ENCODE data around the gene SLC24A4. TPM values are rescaled to one million over a fixed set of nuclear protein-coding genes. Genes with fewer than 3 reads are reported as not detected.

SLC24A4 gene
- total RNA-seq, 2 donors from 2014 or later = not detected

GRCh38 chr14:92356677-92357076, 33.7 kb downstream of the SLC24A4 start:
- no peaks in the 10 kb centered on the region for H3K36me3 Mint-ChIP-seq (ENCODE audit: insufficient read depth in 2 of 2)

DNA sequence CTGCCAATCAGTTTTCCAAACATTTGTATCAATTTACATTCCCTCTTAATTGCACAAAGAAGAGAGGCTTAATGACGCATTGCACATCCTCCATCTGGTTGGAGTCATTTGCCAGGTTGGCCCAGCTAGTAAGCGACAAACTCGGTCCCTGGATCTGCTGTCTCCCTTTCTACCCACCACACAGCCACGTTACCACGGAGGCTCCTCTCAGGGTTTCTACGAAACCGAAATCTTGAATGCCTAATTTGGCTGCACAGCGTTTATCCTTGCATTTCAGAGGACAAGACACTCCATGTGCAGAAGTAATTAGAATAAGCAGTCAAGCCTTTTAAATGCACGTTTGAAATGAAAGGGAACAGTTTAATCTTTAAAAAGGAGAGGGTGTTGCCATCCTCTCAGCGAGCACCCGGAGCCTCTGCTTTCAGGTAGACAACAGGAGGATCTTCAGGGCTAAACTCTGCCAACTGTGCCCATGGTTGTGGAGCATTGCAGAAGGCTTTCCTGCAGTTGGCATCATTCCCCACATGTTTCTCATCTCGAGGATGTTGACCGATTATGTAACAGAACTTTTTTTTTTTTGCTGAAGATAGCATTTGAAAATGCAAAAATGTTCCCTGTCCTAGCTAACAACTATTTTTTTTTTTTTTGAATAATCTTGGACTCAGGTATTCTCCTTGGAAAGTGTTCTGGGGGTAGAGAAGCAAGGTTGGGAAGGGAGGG, 37.8 kb downstream of the SLC24A4 start:
- Mint-ChIP-seq H3K36me3 (ENCODE audit: insufficient read depth in 2 of 2) (no peaks in the 10 kb centered on the region), H3K4me3 (no peak overlapping the region), H3K4me1 (ENCODE audit: low read depth) (no peaks in the 10 kb centered on the region), H3K27ac (no peak overlapping the region), H3K27me3 (ENCODE audit: low read depth) (no peaks in the 10 kb centered on the region), H3K9me3 (no peaks in the 10 kb centered on the region)
- ATAC-seq (replicated peaks in 1 of 2) (no peak), DNase-seq (no peak)

More at GRCh38 chr14:92356677-92357076, 33.7 kb downstream of the SLC24A4 start:
- Mint-ChIP-seq H3K27ac (no peak overlapping the region), H3K9me3 (no peaks in the 10 kb centered on the region), H3K4me3 (no peak overlapping the region), H3K4me1 (ENCODE audit: low read depth) (peaks cover 16% of the 10 kb centered on the region), H3K27me3 (ENCODE audit: low read depth) (peaks cover 9% of the 10 kb centered on the region)
- DNase-seq = no peak
- ATAC-seq (replicated peaks in 1 of 2) = no peak

DNA sequence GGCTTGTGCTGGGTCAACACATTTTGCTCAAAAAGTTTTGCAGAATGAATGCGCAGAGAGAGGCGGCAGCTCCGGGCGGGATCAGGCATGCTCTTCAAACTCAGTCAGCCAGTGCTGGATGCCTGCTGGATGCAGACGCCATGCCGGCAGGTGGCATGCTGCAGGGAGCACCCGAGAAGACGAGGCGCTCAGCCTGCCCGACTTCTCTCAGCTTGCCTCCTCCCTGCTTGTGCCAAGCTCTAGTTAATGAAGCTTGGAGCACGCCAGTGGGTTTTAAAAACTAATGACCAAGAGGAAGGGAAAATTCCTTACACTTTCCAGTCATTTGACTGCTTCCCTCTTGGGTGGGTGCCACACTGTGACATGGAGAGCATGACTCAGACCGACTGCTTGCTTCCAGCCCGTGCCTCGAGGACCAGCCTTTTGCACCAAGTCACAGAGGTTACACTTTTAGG, 39.8 kb downstream of the SLC24A4 start:
- Mint-ChIP-seq H3K36me3 (ENCODE audit: insufficient read depth in 2 of 2) (no peaks in the 10 kb centered on the region), H3K9me3 (no peaks in the 10 kb centered on the region), H3K27ac (no peak overlapping the region), H3K4me1 (ENCODE audit: low read depth) (no peaks in the 10 kb centered on the region), H3K4me3 (no peak overlapping the region), H3K27me3 (ENCODE audit: low read depth) (peaks cover 6% of the 10 kb centered on the region)
- DNase-seq (no peak), ATAC-seq (replicated peaks in 1 of 2) (no peak)

DNA sequence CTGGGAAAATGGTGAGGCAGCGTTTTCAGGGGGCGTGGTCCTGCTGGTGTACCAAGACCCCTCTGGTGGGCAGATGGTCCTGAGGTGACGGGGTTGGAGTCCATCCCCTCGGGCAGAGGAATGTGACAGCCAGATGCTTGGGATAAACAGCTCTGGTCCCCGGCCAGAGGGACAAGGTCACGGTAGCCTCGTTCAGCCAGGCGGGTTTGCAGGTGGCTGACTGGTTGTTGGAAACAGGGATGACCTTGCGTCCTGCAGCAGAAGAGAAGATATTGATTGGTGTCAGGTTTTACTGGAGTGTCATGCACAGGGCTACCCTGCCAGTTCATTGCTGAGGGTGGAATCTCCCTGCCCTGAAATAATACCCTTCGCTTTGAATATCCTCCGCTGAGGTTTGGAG, 43.3 kb downstream of the SLC24A4 start:
- Mint-ChIP-seq H3K9me3 (no peaks in the 10 kb centered on the region), H3K27me3 (ENCODE audit: low read depth) (peaks cover 14% of the 10 kb centered on the region), H3K27ac (no peak overlapping the region), H3K4me1 (ENCODE audit: low read depth) (no peaks in the 10 kb centered on the region), H3K4me3 (no peak overlapping the region), H3K36me3 (ENCODE audit: insufficient read depth in 2 of 2) (peaks cover 0 to 2% of the 10 kb centered on the region in 2 donors)
- no peak for ATAC-seq (replicated peaks in 1 of 2)
- no peak for DNase-seq

- Mint-ChIP-seq H3K4me1 (ENCODE audit: low read depth) (no peaks in the 10 kb centered on the region), H3K4me3 (no peak overlapping the region), H3K36me3 (ENCODE audit: insufficient read depth in 2 of 2) (peaks cover 0 to 2% of the 10 kb centered on the region in 2 donors), H3K9me3 (peaks cover 2 to 3% of the 10 kb centered on the region in 2 donors), H3K27me3 (ENCODE audit: low read depth) (peaks cover 14% of the 10 kb centered on the region), H3K27ac (no peak overlapping the region)
- DNase-seq (no peak), ATAC-seq (replicated peaks in 1 of 2) (no peak)
Observed at GRCh38 chr14:92368001-92368400, 45.0 kb downstream of the SLC24A4 start.

DNA sequence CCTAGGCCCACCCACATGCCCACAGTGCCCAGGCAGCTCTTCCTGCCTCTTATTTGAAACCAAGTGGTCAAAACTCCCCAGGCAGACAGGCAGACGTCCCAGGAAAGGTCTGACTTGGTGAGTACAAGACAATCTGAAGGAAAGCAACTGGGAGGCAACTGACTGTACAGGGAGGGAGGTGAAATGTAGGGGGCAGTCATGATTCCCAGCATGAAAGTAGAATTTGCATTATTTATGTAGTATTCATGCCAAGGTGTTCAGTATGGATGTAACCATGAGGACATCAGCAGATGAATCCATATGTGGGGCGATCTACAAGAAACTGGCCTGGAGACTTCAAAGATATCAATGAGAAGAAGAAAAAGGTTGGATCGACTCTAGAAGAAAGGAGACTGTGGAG, 46.1 kb downstream of the SLC24A4 start:
- Mint-ChIP-seq H3K27me3 (ENCODE audit: low read depth) (peaks cover 14% of the 10 kb centered on the region), H3K4me1 (ENCODE audit: low read depth) (no peaks in the 10 kb centered on the region), H3K4me3 (no peak overlapping the region), H3K36me3 (ENCODE audit: insufficient read depth in 2 of 2) (peaks cover 0 to 2% of the 10 kb centered on the region in 2 donors), H3K27ac (no peak overlapping the region), H3K9me3 (peaks cover 2 to 3% of the 10 kb centered on the region in 2 donors)
- ATAC-seq (replicated peaks in 1 of 2) (no peak), DNase-seq (no peak)

- Mint-ChIP-seq H3K4me1 (ENCODE audit: low read depth) (no peaks in the 10 kb centered on the region), H3K4me3 (no peak overlapping the region), H3K27me3 (ENCODE audit: low read depth) (peaks cover 20% of the 10 kb centered on the region), H3K27ac (no peak overlapping the region), H3K36me3 (ENCODE audit: insufficient read depth in 2 of 2) (peaks cover 0 to 2% of the 10 kb centered on the region in 2 donors), H3K9me3 (peaks cover 2 to 3% of the 10 kb centered on the region in 2 donors)
- no peak for ATAC-seq (replicated peaks in 1 of 2)
- no peak for DNase-seq
Observed at GRCh38 chr14:92372230-92372629, 49.3 kb downstream of the SLC24A4 start.

GRCh38 chr14:92373336-92373735, 50.4 kb downstream of the SLC24A4 start:
- peaks cover 2 to 3% of the 10 kb centered on the region in 2 donors for H3K9me3 Mint-ChIP-seq
- DNase-seq (no peak), ATAC-seq (replicated peaks in 1 of 2) (no peak)
- no peak overlapping the region for H3K27ac Mint-ChIP-seq
- H3K36me3 Mint-ChIP-seq (ENCODE audit: insufficient read depth in 2 of 2) = peaks cover 0 to 2% of the 10 kb centered on the region in 2 donors
- no peak overlapping the region for H3K4me3 Mint-ChIP-seq
- peaks cover 9% of the 10 kb centered on the region for H3K27me3 Mint-ChIP-seq (ENCODE audit: low read depth)
- no peaks in the 10 kb centered on the region for H3K4me1 Mint-ChIP-seq (ENCODE audit: low read depth)

GRCh38 chr14:92380131-92380530, 57.2 kb downstream of the SLC24A4 start:
- Mint-ChIP-seq H3K27me3 (ENCODE audit: low read depth) (peaks cover 6% of the 10 kb centered on the region), H3K4me1 (ENCODE audit: low read depth) (no peaks in the 10 kb centered on the region), H3K36me3 (ENCODE audit: insufficient read depth in 2 of 2) (no peaks in the 10 kb centered on the region), H3K9me3 (no peaks in the 10 kb centered on the region), H3K27ac (no peak overlapping the region), H3K4me3 (no peak overlapping the region)
- ATAC-seq (replicated peaks in 1 of 2) (no peak), DNase-seq (no peak)

GRCh38 chr14:92380582-92380981, 57.6 kb downstream of the SLC24A4 start:
- Mint-ChIP-seq H3K4me3 (no peak overlapping the region), H3K9me3 (no peaks in the 10 kb centered on the region), H3K36me3 (ENCODE audit: insufficient read depth in 2 of 2) (no peaks in the 10 kb centered on the region), H3K4me1 (ENCODE audit: low read depth) (no peaks in the 10 kb centered on the region), H3K27me3 (ENCODE audit: low read depth) (peaks cover 2% of the 10 kb centered on the region), H3K27ac (no peak overlapping the region)
- DNase-seq (no peak), ATAC-seq (replicated peaks in 1 of 2) (no peak)

- ATAC-seq (replicated peaks in 1 of 2) (no peak), DNase-seq (no peak)
- no peak overlapping the region for H3K27ac Mint-ChIP-seq
- no peaks in the 10 kb centered on the region for H3K27me3 Mint-ChIP-seq (ENCODE audit: low read depth)
- H3K36me3 Mint-ChIP-seq (ENCODE audit: insufficient read depth in 2 of 2) = no peaks in the 10 kb centered on the region
- no peak overlapping the region for H3K4me3 Mint-ChIP-seq
- H3K4me1 Mint-ChIP-seq (ENCODE audit: low read depth) = no peaks in the 10 kb centered on the region
- no peaks in the 10 kb centered on the region for H3K9me3 Mint-ChIP-seq
Observed at GRCh38 chr14:92382677-92383076, 59.7 kb downstream of the SLC24A4 start.

DNA sequence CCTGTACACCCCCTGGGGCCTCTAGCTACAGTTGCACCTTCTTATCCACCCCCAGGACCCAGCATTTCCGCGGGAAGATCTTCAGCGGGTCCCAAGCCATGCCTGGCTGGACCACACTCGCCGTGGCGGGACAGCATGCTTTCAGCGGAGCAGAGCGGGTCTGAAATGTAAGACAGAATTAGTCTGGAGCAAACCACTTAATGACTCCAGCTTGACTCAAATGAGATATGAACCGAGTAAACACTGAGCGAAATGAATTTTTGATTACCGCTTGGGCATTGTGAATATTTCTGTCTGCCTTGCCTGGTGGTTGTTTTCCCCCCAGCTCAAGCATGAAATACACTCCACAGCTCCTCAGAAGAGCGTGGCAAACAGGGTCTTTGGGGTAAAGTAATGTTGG, 60.8 kb downstream of the SLC24A4 start:
- DNase-seq (no peak), ATAC-seq (replicated peaks in 1 of 2) (no peak)
- no peak overlapping the region for H3K27ac Mint-ChIP-seq
- no peaks in the 10 kb centered on the region for H3K4me1 Mint-ChIP-seq (ENCODE audit: low read depth)
- H3K9me3 Mint-ChIP-seq = no peaks in the 10 kb centered on the region
- no peaks in the 10 kb centered on the region for H3K27me3 Mint-ChIP-seq (ENCODE audit: low read depth)
- H3K4me3 Mint-ChIP-seq = no peak overlapping the region
- H3K36me3 Mint-ChIP-seq (ENCODE audit: insufficient read depth in 2 of 2) = no peaks in the 10 kb centered on the region

GRCh38 chr14:92384461-92385133, 61.6 kb downstream of the SLC24A4 start:
- H3K27ac Mint-ChIP-seq = no peak overlapping the region
- DNase-seq = no peak
- H3K27me3 Mint-ChIP-seq (ENCODE audit: low read depth) = no peaks in the 10 kb centered on the region
- no peaks in the 10 kb centered on the region for H3K36me3 Mint-ChIP-seq (ENCODE audit: insufficient read depth in 2 of 2)
- no peak overlapping the region for H3K4me3 Mint-ChIP-seq
- ATAC-seq (replicated peaks in 1 of 2) = no peak
- H3K4me1 Mint-ChIP-seq (ENCODE audit: low read depth) = no peaks in the 10 kb centered on the region
- no peaks in the 10 kb centered on the region for H3K9me3 Mint-ChIP-seq
